Panc1 (cell line): ENCODE measurements around the gene ALX3. TPM values are rescaled to one million over a fixed set of nuclear protein-coding genes. Genes with fewer than 3 reads are reported as not detected.

Experiments used
- ATAC-seq: fragments of 200-7000 bp; cut with Tn5 transposase; 2 replicates; pipeline ENCODE4 v1.9.1; 2020; ENCODE audit warnings: mild to moderate bottlenecking, moderate library complexity
- BruUV-seq: library from RNA; stranded (reverse); fragments of 400-500 nt; replicated peaks from 2 replicates; lab custom pipeline; 2021; lab: Mats Ljungman, UMichigan
- CTCF ChIA-PET: fragments of 300-600 bp; sonication (Branson Sonifier 250); formaldehyde crosslinking; loops from one replicate; lab custom pipeline; 2022; ENCODE audit warnings: antibody characterized with exemption; lab: Charles Lee
- POLR2A ChIA-PET: fragments of 300-600 bp; sonication (Branson Sonifier 250); formaldehyde crosslinking; loops from one replicate; lab custom pipeline; 2022; ENCODE audit warnings: antibody characterized with exemption; lab: Charles Lee
- DNase-seq: peaks from one replicate; pipeline ENCODE4 v3.0.0-alpha.2; 2010; ENCODE audit warnings: low read depth, low spot score
- H3K27ac ChIP-seq: 2 replicates; pipeline ENCODE4 v1.5.1; 2011; ENCODE audit warnings: mild to moderate bottlenecking, low read length, inconsistent platforms
- H3K27me3 ChIP-seq: fragments of 200-500 bp; sonication (Bioruptor generic); 2 replicates; pipeline ENCODE4 v1.6.0; 2014; ENCODE audit warnings: low read length, inconsistent platforms; ENCODE audit not compliant: control insufficient read depth, insufficient read depth
- H3K36me3 ChIP-seq: fragments of 200-500 bp; sonication (Bioruptor generic); 2 replicates; pipeline ENCODE4 v1.5.1; 2014; ENCODE audit warnings: inconsistent platforms, mild to moderate bottlenecking, low read length, moderate library complexity; ENCODE audit not compliant: control insufficient read depth, insufficient read depth
- H3K4me1 ChIP-seq: 2 replicates; pipeline ENCODE4 v1.5.1; 2011; ENCODE audit warnings: inconsistent platforms, mild to moderate bottlenecking, low read length, moderate library complexity; ENCODE audit not compliant: control insufficient read depth, insufficient read depth
- H3K4me3 ChIP-seq, 2 experiments: 2 replicates each; pipeline ENCODE4 v1.5.1; 2011 to 2012; ENCODE audit warnings: low read depth in 2 of 2, low read length in 2 of 2, mild to moderate bottlenecking in 2 of 2, inconsistent platforms in 1 of 2, moderate library complexity in 1 of 2
- H3K9me3 ChIP-seq: fragments of 200-500 bp; sonication (Bioruptor generic); 2 replicates; pipeline ENCODE4 v1.5.1; 2014; ENCODE audit warnings: low read depth, mild to moderate bottlenecking, inconsistent platforms, low read length, moderate library complexity; ENCODE audit not compliant: control insufficient read depth, insufficient read depth
- CTCF ChIP-seq: fragments of 450-650 bp; IDR thresholded peaks from 2 replicates; pipeline ENCODE4 v1.5.1; 2017; ENCODE audit warnings: mild to moderate bottlenecking
- POLR2AphosphoS5 ChIP-seq: IDR thresholded peaks from 2 replicates; pipeline ENCODE4 v1.6.1; 2012; ENCODE audit warnings: mild to moderate bottlenecking, low read depth, low read length, moderate library complexity
- REST ChIP-seq, 2 experiments: IDR thresholded peaks; 2 replicates each; pipeline ENCODE4 v1.6.1; 2011 to 2012; ENCODE audit warnings: low read depth in 2 of 2, control low read depth in 1 of 2, low read length in 1 of 2, mild to moderate bottlenecking in 1 of 2, moderate library complexity in 1 of 2; ENCODE audit not compliant: insufficient read depth in 1 of 2
- SIN3A ChIP-seq: IDR thresholded peaks from 2 replicates; pipeline ENCODE4 v1.6.1; 2012; ENCODE audit warnings: low read depth, mild to moderate bottlenecking, low read length, moderate library complexity, borderline replicate concordance; ENCODE audit not compliant: insufficient read depth
- TCF7L2 ChIP-seq: IDR thresholded peaks from 2 replicates; pipeline ENCODE4 v1.6.1; 2011; ENCODE audit warnings: mild to moderate bottlenecking, low read depth, low read length, inconsistent platforms
- in situ Hi-C: cut with HindIII; loops from 2 replicates; pipeline ENCODE4 v1.10.0; 2016; ENCODE audit warnings: low sequenced_read_pairs, low pct_unique_long_range_greater_than_20kb
- intact Hi-C: fragments of 100-400 bp; cut with micrococcal nuclease; formaldehyde crosslinking; loops from one replicate; pipeline ENCODE4 v1.10.0; 2022; ENCODE audit not compliant: unreplicated experiment
- total RNA-seq: library from RNA; stranded (reverse); gene quantifications from one replicate; pipeline ENCODE4 v1.2.1, GENCODE V29; 2021; ENCODE audit not compliant: unreplicated experiment

ALX3 gene
- total RNA-seq, 1 experiment from 2014 or later: not detected

- ChIA-PET POLR2A (no interaction called here), CTCF (no interaction called here)
- Histone ChIP-seq H3K36me3 (no peaks in the 10 kb centered on the region), H3K27ac (no peak overlapping the region), H3K27me3 (no peaks in the 10 kb centered on the region), H3K4me1 (no peaks in the 10 kb centered on the region), H3K4me3 (no peak overlapping the region), H3K9me3 (no peaks in the 10 kb centered on the region)
- intact Hi-C loops: no loop called here
- ATAC-seq: no peak
- in situ Hi-C loops: no loop called here
- no peak for TF ChIP-seq SIN3A
- no peak for TF ChIP-seq CTCF
- TF ChIP-seq REST (IDR thresholded peaks at IDR 0.05; ENCODE audit: insufficient read depth in 1 of 2, low read depth in 2 of 2, low read length in 1 of 2): no peak
- TF ChIP-seq TCF7L2: no peak
- no peak for TF ChIP-seq POLR2AphosphoS5
- no peak for DNase-seq
- BruUV-seq: no TSS peak
Measured at GRCh38 chr1:110063781-110064180, 6.7 kb downstream of the ALX3 start.

- intact Hi-C loops: no loop called here
- Histone ChIP-seq H3K4me3 (no peak overlapping the region), H3K4me1 (no peaks in the 10 kb centered on the region), H3K9me3 (no peaks in the 10 kb centered on the region), H3K27me3 (no peaks in the 10 kb centered on the region), H3K27ac (no peak overlapping the region), H3K36me3 (no peaks in the 10 kb centered on the region)
- POLR2A ChIA-PET: interaction anchor here (0.6 kb wide), 1 partner anchor 12 kb away, joined by 7 read pairs; no protein-coding TSS in a partner anchor
- no peak for ATAC-seq
- CTCF ChIA-PET: interaction anchor here (0.6 kb wide), 1 partner anchor 8 kb away, joined by 3 read pairs; no protein-coding TSS in a partner anchor
- no peak for DNase-seq
- BruUV-seq: no TSS peak
- in situ Hi-C loops: no loop called here
- no peak for TF ChIP-seq SIN3A
- no peak for TF ChIP-seq POLR2AphosphoS5
- no peak for TF ChIP-seq TCF7L2
- no peak for TF ChIP-seq REST (IDR thresholded peaks at IDR 0.05; ENCODE audit: insufficient read depth in 1 of 2, low read depth in 2 of 2, low read length in 1 of 2)
- TF ChIP-seq CTCF: no peak
Measured at GRCh38 chr1:110062612-110063011, 7.9 kb downstream of the ALX3 start.
